Measurements from ENCODE around the gene IGSF8.

IGSF8 gene

GRCh38 chr1:160101037-160101716, 2.8 kb upstream of the IGSF8 start:
- Histone ChIP-seq H3K27me3 (ENCODE audit: control insufficient read depth in 1 of 2, insufficient read depth in 2 of 2, low read length in 2 of 2) (no peaks in the 10 kb centered on the region), H3K27ac (ENCODE audit: low read depth, low read length) (peak overlapping the region; percentile 87), H3K9me3 (ENCODE audit: low read length) (no peaks in the 10 kb centered on the region), H3K4me3 (ENCODE audit: low read depth in 1 of 2, low read length in 2 of 2) (peak overlapping the region in 1 of 2 donors; percentile 5), H3K4me1 (ENCODE audit: insufficient read depth, low read length) (peaks cover 70% of the 10 kb centered on the region), H3K9ac (ENCODE audit: low read length) (peak overlapping the region; percentile 57), H3K36me3 (ENCODE audit: insufficient read depth, low read length) (no peaks in the 10 kb centered on the region)

GRCh38 chr1:160099716-160100375, 1.4 kb upstream of the IGSF8 start:
- H3K36me3 ChIP-seq (ENCODE audit: insufficient read depth, low read length) = no peaks in the 10 kb centered on the region
- no peaks in the 10 kb centered on the region for H3K27me3 ChIP-seq (ENCODE audit: control insufficient read depth in 1 of 2, insufficient read depth in 2 of 2, low read length in 2 of 2)
- H3K4me1 ChIP-seq (ENCODE audit: insufficient read depth, low read length) = peaks cover 70% of the 10 kb centered on the region
- no peak overlapping the region for H3K4me3 ChIP-seq (ENCODE audit: low read depth in 1 of 2, low read length in 2 of 2)
- H3K9ac ChIP-seq (ENCODE audit: low read length) = peak overlapping the region; percentile 84
- no peaks in the 10 kb centered on the region for H3K9me3 ChIP-seq (ENCODE audit: low read length)
- H3K27ac ChIP-seq (ENCODE audit: low read depth, low read length) = peak overlapping the region; percentile 94

- Histone ChIP-seq H3K9me3 (ENCODE audit: low read length) (no peaks in the 10 kb centered on the region), H3K27ac (ENCODE audit: low read depth, low read length) (peak overlapping the region; percentile 94), H3K9ac (ENCODE audit: low read length) (peak overlapping the region; percentile 84), H3K4me3 (ENCODE audit: low read depth in 1 of 2, low read length in 2 of 2) (peak overlapping the region; percentile 38 to 68), H3K36me3 (ENCODE audit: insufficient read depth, low read length) (peaks cover 2% of the 10 kb centered on the region), H3K27me3 (ENCODE audit: control insufficient read depth in 1 of 2, insufficient read depth in 2 of 2, low read length in 2 of 2) (no peaks in the 10 kb centered on the region), H3K4me1 (ENCODE audit: insufficient read depth, low read length) (peaks cover 62% of the 10 kb centered on the region)
These were observed 588 bp upstream of the IGSF8 start for GRCh38 chr1:160098852-160099561.

GRCh38 chr1:160097151-160097910, 1.1 kb downstream of the IGSF8 start:
- H3K9me3 ChIP-seq (ENCODE audit: low read length) = no peaks in the 10 kb centered on the region
- peak overlapping the region; percentile 89 for H3K9ac ChIP-seq (ENCODE audit: low read length)
- no peaks in the 10 kb centered on the region for H3K27me3 ChIP-seq (ENCODE audit: control insufficient read depth in 1 of 2, insufficient read depth in 2 of 2, low read length in 2 of 2)
- peaks cover 16% of the 10 kb centered on the region for H3K36me3 ChIP-seq (ENCODE audit: insufficient read depth, low read length)
- H3K27ac ChIP-seq (ENCODE audit: low read depth, low read length) = peak overlapping the region; percentile 89
- peaks cover 45% of the 10 kb centered on the region for H3K4me1 ChIP-seq (ENCODE audit: insufficient read depth, low read length)
- H3K4me3 ChIP-seq (ENCODE audit: low read depth in 1 of 2, low read length in 2 of 2) = peak overlapping the region; percentile 86 to 90

GRCh38 chr1:160096274-160097116, 1.9 kb downstream of the IGSF8 start:
- Histone ChIP-seq H3K36me3 (ENCODE audit: insufficient read depth, low read length) (peaks cover 25% of the 10 kb centered on the region), H3K27ac (ENCODE audit: low read depth, low read length) (no peak overlapping the region), H3K27me3 (ENCODE audit: control insufficient read depth in 1 of 2, insufficient read depth in 2 of 2, low read length in 2 of 2) (no peaks in the 10 kb centered on the region), H3K9ac (ENCODE audit: low read length) (peak overlapping the region; percentile 16), H3K4me1 (ENCODE audit: insufficient read depth, low read length) (peaks cover 37% of the 10 kb centered on the region), H3K4me3 (ENCODE audit: low read depth in 1 of 2, low read length in 2 of 2) (peak overlapping the region in 1 of 2 donors; percentile 90), H3K9me3 (ENCODE audit: low read length) (no peaks in the 10 kb centered on the region)

GRCh38 chr1:160095382-160096105, 2.9 kb downstream of the IGSF8 start:
- H3K4me1 ChIP-seq (ENCODE audit: insufficient read depth, low read length) = peaks cover 28% of the 10 kb centered on the region
- no peak overlapping the region for H3K9ac ChIP-seq (ENCODE audit: low read length)
- H3K27ac ChIP-seq (ENCODE audit: low read depth, low read length) = no peak overlapping the region
- peaks cover 25% of the 10 kb centered on the region for H3K36me3 ChIP-seq (ENCODE audit: insufficient read depth, low read length)
- H3K9me3 ChIP-seq (ENCODE audit: low read length) = no peaks in the 10 kb centered on the region
- H3K4me3 ChIP-seq (ENCODE audit: low read depth in 1 of 2, low read length in 2 of 2) = no peak overlapping the region
- H3K27me3 ChIP-seq (ENCODE audit: control insufficient read depth in 1 of 2, insufficient read depth in 2 of 2, low read length in 2 of 2) = no peaks in the 10 kb centered on the region

GRCh38 chr1:160094806-160095205, 3.6 kb downstream of the IGSF8 start:
- Histone ChIP-seq H3K4me1 (ENCODE audit: insufficient read depth, low read length) (peaks cover 28% of the 10 kb centered on the region), H3K36me3 (ENCODE audit: insufficient read depth, low read length) (peaks cover 25% of the 10 kb centered on the region), H3K4me3 (ENCODE audit: low read depth in 1 of 2, low read length in 2 of 2) (no peak overlapping the region), H3K9me3 (ENCODE audit: low read length) (no peaks in the 10 kb centered on the region), H3K9ac (ENCODE audit: low read length) (no peak overlapping the region), H3K27me3 (ENCODE audit: control insufficient read depth in 1 of 2, insufficient read depth in 2 of 2, low read length in 2 of 2) (no peaks in the 10 kb centered on the region), H3K27ac (ENCODE audit: low read depth, low read length) (no peak overlapping the region)

- Histone ChIP-seq H3K27ac (ENCODE audit: low read depth, low read length) (no peak overlapping the region), H3K9ac (ENCODE audit: low read length) (no peak overlapping the region), H3K27me3 (ENCODE audit: control insufficient read depth in 1 of 2, insufficient read depth in 2 of 2, low read length in 2 of 2) (no peaks in the 10 kb centered on the region), H3K4me3 (ENCODE audit: low read depth in 1 of 2, low read length in 2 of 2) (no peak overlapping the region), H3K9me3 (ENCODE audit: low read length) (no peaks in the 10 kb centered on the region), H3K4me1 (ENCODE audit: insufficient read depth, low read length) (peaks cover 23% of the 10 kb centered on the region), H3K36me3 (ENCODE audit: insufficient read depth, low read length) (peaks cover 25% of the 10 kb centered on the region)
These were observed 4.2 kb downstream of the IGSF8 start for GRCh38 chr1:160094291-160094625.

GRCh38 chr1:160093624-160094290, 4.7 kb downstream of the IGSF8 start:
- no peak overlapping the region for H3K9ac ChIP-seq (ENCODE audit: low read length)

GRCh38 chr1:160093069-160093395, 5.4 kb downstream of the IGSF8 start:
- peaks cover 20% of the 10 kb centered on the region for H3K4me1 ChIP-seq (ENCODE audit: insufficient read depth, low read length)
- H3K4me3 ChIP-seq (ENCODE audit: low read depth in 1 of 2, low read length in 2 of 2) = no peak overlapping the region
- no peaks in the 10 kb centered on the region for H3K9me3 ChIP-seq (ENCODE audit: low read length)
- peaks cover 25% of the 10 kb centered on the region for H3K36me3 ChIP-seq (ENCODE audit: insufficient read depth, low read length)
- no peaks in the 10 kb centered on the region for H3K27me3 ChIP-seq (ENCODE audit: control insufficient read depth in 1 of 2, insufficient read depth in 2 of 2, low read length in 2 of 2)
- no peak overlapping the region for H3K9ac ChIP-seq (ENCODE audit: low read length)
- no peak overlapping the region for H3K27ac ChIP-seq (ENCODE audit: low read depth, low read length)

More at GRCh38 chr1:160093624-160094290, 4.7 kb downstream of the IGSF8 start:
- Histone ChIP-seq H3K9me3 (ENCODE audit: low read length) (no peaks in the 10 kb centered on the region), H3K27ac (ENCODE audit: low read depth, low read length) (no peak overlapping the region), H3K4me1 (ENCODE audit: insufficient read depth, low read length) (peaks cover 20% of the 10 kb centered on the region), H3K4me3 (ENCODE audit: low read depth in 1 of 2, low read length in 2 of 2) (no peak overlapping the region), H3K27me3 (ENCODE audit: control insufficient read depth in 1 of 2, insufficient read depth in 2 of 2, low read length in 2 of 2) (no peaks in the 10 kb centered on the region), H3K36me3 (ENCODE audit: insufficient read depth, low read length) (peaks cover 25% of the 10 kb centered on the region)

Data from muscle layer of colon (tissue), 2 donors.